IMR-90 (cell line): Measurements from ENCODE around the gene YPEL5. TPM values are rescaled to one million over a fixed set of nuclear protein-coding genes. Genes with fewer than 3 reads are reported as not detected.
A peak's percentile ranks its signal among the peaks of the same experiment; 100 is the strongest.

ENCODE experiments used
- ATAC-seq: fragments of 200-7000 bp; cut with Tn5 transposase; 2 replicates; pipeline ENCODE4 v1.9.1; 2020; ENCODE audit warnings: low read depth, mild to moderate bottlenecking, moderate library complexity
- BruUV-seq: library from RNA; stranded (reverse); fragments of 400-500 nt; replicated peaks from 2 replicates; lab custom pipeline; 2021; lab: Mats Ljungman, UMichigan
- CTCF ChIA-PET: fragments of 300-600 bp; formaldehyde crosslinking; extraction: SDS; loops from one replicate; lab custom pipeline; 2021; ENCODE audit warnings: antibody characterized with exemption; lab: Yijun Ruan, JAX
- POLR2A ChIA-PET: fragments of 300-600 bp; sonication (Branson Sonifier 250); formaldehyde crosslinking; loops from one replicate; lab custom pipeline; 2022; ENCODE audit warnings: antibody characterized with exemption; ENCODE audit not compliant: unreplicated experiment; lab: Charles Lee
- DNase-seq: peaks from one replicate; pipeline ENCODE4 v3.0.0; 2013
- H2AFZ ChIP-seq: replicated peaks from 2 replicates; pipeline ENCODE3; 2013; ENCODE audit warnings: low read length, mild to moderate bottlenecking; ENCODE audit not compliant: poor library complexity
- H2AK5ac ChIP-seq: 2 replicates; pipeline ENCODE4 v1.6.1; 2013; ENCODE audit warnings: low read depth, low read length, inconsistent platforms
- H2AK9ac ChIP-seq: replicated peaks from 2 replicates; pipeline ENCODE3; 2013; ENCODE audit warnings: mild to moderate bottlenecking, low read depth, low read length, moderate library complexity; ENCODE audit not compliant: poor library complexity
- H2BK120ac ChIP-seq: 2 replicates; pipeline ENCODE4 v1.6.1; 2013; ENCODE audit warnings: low read depth, low read length, inconsistent platforms
- H2BK15ac ChIP-seq: 3 replicates; pipeline ENCODE4 v1.6.1; 2013; ENCODE audit warnings: low read depth, low read length, inconsistent platforms
- H2BK20ac ChIP-seq: 2 replicates; pipeline ENCODE4 v1.6.1; 2013; ENCODE audit warnings: low read depth, mild to moderate bottlenecking, inconsistent platforms, low read length, moderate library complexity
- H2BK5ac ChIP-seq: 2 replicates; pipeline ENCODE4 v1.6.1; 2013; ENCODE audit warnings: mild to moderate bottlenecking, low read depth, low read length, inconsistent platforms; ENCODE audit not compliant: poor library complexity, severe bottlenecking
- H3K14ac ChIP-seq: replicated peaks from 2 replicates; pipeline ENCODE4 v1.6.1; 2013; ENCODE audit warnings: low read depth, low read length, inconsistent platforms
- H3K18ac ChIP-seq: 2 replicates; pipeline ENCODE4 v1.6.1; 2013; ENCODE audit warnings: low read depth, low read length, control low read depth
- H3K23ac ChIP-seq: 2 replicates; pipeline ENCODE4 v1.6.1; 2013; ENCODE audit warnings: low read depth, low read length, inconsistent platforms
- H3K27ac ChIP-seq: 2 replicates; pipeline ENCODE4 v1.5.1; 2013; ENCODE audit warnings: mild to moderate bottlenecking, control low read depth, low read length; ENCODE audit not compliant: insufficient read depth
- H3K27me3 ChIP-seq: 2 replicates; pipeline ENCODE4 v1.6.1; 2013; ENCODE audit warnings: low read length; ENCODE audit not compliant: control insufficient read depth, insufficient read depth
- H3K36me3 ChIP-seq: 2 replicates; pipeline ENCODE4 v1.6.1; 2013; ENCODE audit warnings: low read length, mixed read lengths; ENCODE audit not compliant: control insufficient read depth, insufficient read depth
- H3K4ac ChIP-seq: 2 replicates; pipeline ENCODE4 v1.6.1; 2013; ENCODE audit warnings: low read depth, low read length, inconsistent platforms
- H3K4me1 ChIP-seq: 2 replicates; pipeline ENCODE4 v1.6.1; 2013; ENCODE audit warnings: low read length, mixed read lengths; ENCODE audit not compliant: control insufficient read depth, insufficient read depth
- H3K4me2 ChIP-seq: 2 replicates; pipeline ENCODE4 v1.6.1; 2013; ENCODE audit warnings: low read depth, mild to moderate bottlenecking, control low read depth, low read length, moderate library complexity
- H3K4me3 ChIP-seq: 2 replicates; pipeline ENCODE4 v1.5.1; 2013; ENCODE audit warnings: low read depth, mild to moderate bottlenecking, control low read depth, low read length, moderate library complexity; ENCODE audit not compliant: insufficient read depth
- H3K56ac ChIP-seq: 2 replicates; pipeline ENCODE4 v1.6.1; 2013; ENCODE audit warnings: low read length, inconsistent platforms; ENCODE audit not compliant: insufficient read depth; ENCODE audit errors: extremely low read depth
- H3K79me1 ChIP-seq, 2 experiments: 2 replicates each; pipeline ENCODE4 v1.6.1; 2013; ENCODE audit warnings: low read length in 2 of 2, inconsistent platforms in 1 of 2, low read depth in 1 of 2
- H3K9ac ChIP-seq: 2 replicates; pipeline ENCODE4 v1.6.1; 2013; ENCODE audit warnings: low read depth, low read length, control low read depth
- H3K9me1 ChIP-seq: 2 replicates; pipeline ENCODE4 v1.6.1; 2013; ENCODE audit warnings: low read length, inconsistent platforms; ENCODE audit not compliant: insufficient read depth
- H3K9me3 ChIP-seq: 2 replicates; pipeline ENCODE4 v1.6.1; 2013; ENCODE audit warnings: low read length; ENCODE audit not compliant: control insufficient read depth, insufficient read depth
- H4K20me1 ChIP-seq: 2 replicates; pipeline ENCODE4 v1.6.1; 2013; ENCODE audit warnings: low read length, inconsistent platforms; ENCODE audit not compliant: insufficient read depth
- H4K5ac ChIP-seq: 2 replicates; pipeline ENCODE4 v1.6.1; 2013; ENCODE audit warnings: mild to moderate bottlenecking, low read depth, low read length, control low read depth
- H4K8ac ChIP-seq, 2 experiments: 2 replicates each; pipeline ENCODE4 v1.6.1; 2013; ENCODE audit warnings: low read depth in 2 of 2, low read length in 2 of 2, control low read depth in 1 of 2, inconsistent platforms in 1 of 2
- H4K91ac ChIP-seq: 2 replicates; pipeline ENCODE4 v1.6.1; 2013; ENCODE audit warnings: low read depth, low read length, inconsistent platforms; ENCODE audit not compliant: insufficient read depth
- BHLHE40 ChIP-seq: fragments of 150-350 bp; IDR thresholded peaks from 2 replicates; pipeline ENCODE4 v1.6.1; 2016; ENCODE audit warnings: mild to moderate bottlenecking, low read depth, low read length
- CEBPB ChIP-seq: IDR thresholded peaks from 2 replicates; pipeline ENCODE4 v1.6.1; 2012; ENCODE audit warnings: low read depth, low read length, improper control_type of control experiment
- CHD1 ChIP-seq: IDR thresholded peaks from 2 replicates; pipeline ENCODE4 v1.6.1; 2012; ENCODE audit warnings: low read depth, low read length, improper control_type of control experiment
- MXI1 ChIP-seq: IDR thresholded peaks from 2 replicates; pipeline ENCODE4 v1.6.1; 2012; ENCODE audit warnings: low read depth, mild to moderate bottlenecking, low read length, moderate library complexity, borderline replicate concordance
- POLR2A ChIP-seq: IDR thresholded peaks from 2 replicates; pipeline ENCODE4 v1.6.1; 2012; ENCODE audit warnings: mild to moderate bottlenecking, low read depth, low read length
- RFX5 ChIP-seq: IDR thresholded peaks from 2 replicates; pipeline ENCODE4 v1.8.0; 2012; ENCODE audit warnings: low read depth, mild to moderate bottlenecking, low read length, moderate library complexity
- WGBS, 2 experiments: methylation state at CpG; one replicate each; pipeline versions ENCODE4 v1.1.5 to v1.1.7; 2013; ENCODE audit warnings: missing lambda C conversion rate in 2 of 2; ENCODE audit not compliant: insufficient read length in 1 of 2; ENCODE audit errors: extremely low coverage in 2 of 2; 5-methylcytosine and 5-hydroxymethylcytosine counted together
- dilution Hi-C: fragments of 300-500 bp; cut with HindIII; formaldehyde crosslinking; loops from one replicate; pipeline ENCODE4 v1.14.3; 2018; ENCODE audit warnings: low sequenced_read_pairs; ENCODE audit not compliant: unreplicated experiment
- in situ Hi-C: fragments of 300-500 bp; cut with MboI; formaldehyde crosslinking; loops from 3 replicates; pipeline ENCODE4 v1.14.3; 2019; ENCODE audit warnings: low sequenced_read_pairs, inconsistent platforms, mixed read lengths
- intact Hi-C: fragments of 100-400 bp; cut with micrococcal nuclease; formaldehyde crosslinking; loops from 2 replicates; pipeline ENCODE4 v1.10.0; 2022
- polyA plus RNA-seq, 3 experiments: library from polyadenylated mRNA; depleted of rRNA; stranded (reverse); fragments of >200 nt; gene quantifications; 2 replicates each; pipeline ENCODE4 v1.2.3, GENCODE V29; 2012; ENCODE audit warnings: low replicate concordance in 1 of 3
- total RNA-seq: library from RNA; depleted of rRNA; stranded (reverse); fragments of >200 nt; gene quantifications from 2 replicates; pipeline ENCODE4 v1.2.3, GENCODE V29; 2012
- TF ChIP-seq, protein P1 (sequence below): fragments of 150-350 bp; IDR thresholded peaks from 2 replicates; pipeline ENCODE4 v1.6.1; 2017; ENCODE audit warnings: mild to moderate bottlenecking, antibody characterized with exemption, low read length, low read depth

The YPEL5 gene
- total and polyA plus RNA-seq, 2 of the 4 experiments (the other 2 are of a cell fraction) = 40.7 to 62.6 TPM

DNA sequence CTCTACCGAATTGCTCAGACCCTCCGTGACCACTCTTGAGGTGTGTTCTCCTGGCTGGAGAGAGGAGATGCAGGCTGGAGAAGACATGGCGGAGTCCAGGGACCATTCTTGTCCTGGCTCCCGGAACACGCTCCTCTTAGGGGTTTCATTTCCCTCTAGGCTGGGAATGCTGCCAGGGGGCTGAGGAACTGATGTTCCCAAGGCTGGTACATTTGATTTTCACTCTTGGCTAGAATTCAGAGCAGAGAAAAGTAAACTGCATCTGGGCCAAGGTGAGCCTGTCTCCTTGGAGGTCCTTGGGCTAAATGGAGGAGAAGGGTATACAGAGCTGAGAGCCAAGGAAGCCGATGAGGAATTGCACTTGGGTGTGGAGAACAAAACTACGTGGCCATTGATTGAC is 56.3 kb downstream of the YPEL5 start:
- BruUV-seq = no TSS peak
- no peak overlapping the region for H2AFZ ChIP-seq
- peak overlapping the region; percentile 40 for H3K4ac ChIP-seq
- ATAC-seq = no peak
- 80% methylated on average over 1 of the region's 7 CpGs; no CpG with 5 or more reads in 1 of the 2 experiments for WGBS, 2 experiments
- no peak overlapping the region for H3K56ac ChIP-seq
- H2AK9ac ChIP-seq = peak overlapping the region; percentile 50
- 0 out of 2 replicates have a peak, but pooled peaks cover 3% of the 10 kb centered on the region for H3K27me3 ChIP-seq
- no peak overlapping the region for H3K4me2 ChIP-seq
- intact Hi-C loops (no loop called here), in situ Hi-C loops (loop anchor here (25.0 kb wide), 1 partner anchor 659 kb away; no protein-coding TSS in a partner anchor), dilution Hi-C loops (no loop called here)
- H2BK15ac ChIP-seq = no peak overlapping the region; the same call in 2 of the 3 replicates
- no peak overlapping the region; the same call in 1 of the 2 replicates for H2BK120ac ChIP-seq
- no peaks in the 10 kb centered on the region for H3K36me3 ChIP-seq
- no peak overlapping the region for H3K23ac ChIP-seq
- H4K8ac ChIP-seq = no peak overlapping the region
- H3K27ac ChIP-seq = no peak overlapping the region
- no peak overlapping the region; the same call in 1 of the 2 replicates for H4K91ac ChIP-seq
- no peaks in the 10 kb centered on the region for H3K9me3 ChIP-seq
- ChIA-PET POLR2A (no interaction called here), CTCF (no interaction called here)
- no peaks in the 10 kb centered on the region for H4K20me1 ChIP-seq
- H4K5ac ChIP-seq = no peak overlapping the region
- DNase-seq = no peak
- TF ChIP-seq RFX5 (no peak), CHD1 (no peak), POLR2A (no peak), BHLHE40 (no peak), CEBPB (no peak), MXI1 (no peak)
- TF ChIP-seq, protein P1, sequence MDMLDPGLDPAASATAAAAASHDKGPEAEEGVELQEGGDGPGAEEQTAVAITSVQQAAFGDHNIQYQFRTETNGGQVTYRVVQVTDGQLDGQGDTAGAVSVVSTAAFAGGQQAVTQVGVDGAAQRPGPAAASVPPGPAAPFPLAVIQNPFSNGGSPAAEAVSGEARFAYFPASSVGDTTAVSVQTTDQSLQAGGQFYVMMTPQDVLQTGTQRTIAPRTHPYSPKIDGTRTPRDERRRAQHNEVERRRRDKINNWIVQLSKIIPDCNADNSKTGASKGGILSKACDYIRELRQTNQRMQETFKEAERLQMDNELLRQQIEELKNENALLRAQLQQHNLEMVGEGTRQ = no peak
- no peaks in the 10 kb centered on the region for H3K79me1 ChIP-seq
- no peaks in the 10 kb centered on the region for H3K4me1 ChIP-seq
- no peak overlapping the region for H3K14ac ChIP-seq
- no peaks in the 10 kb centered on the region for H3K9me1 ChIP-seq
- H3K18ac ChIP-seq = no peak overlapping the region
- no peak overlapping the region for H2BK5ac ChIP-seq
- H2BK20ac ChIP-seq = no peak overlapping the region; the same call in 1 of the 2 replicates
- 0 out of 2 replicates have a peak overlapping the region, but pooled peaks have one; percentile 23 for H2AK5ac ChIP-seq
- H3K9ac ChIP-seq = no peak overlapping the region
- no peak overlapping the region for H3K4me3 ChIP-seq
